H1 (cell line): ENCODE results near the gene MTMR6. TPM values are rescaled to one million over a fixed set of nuclear protein-coding genes. Genes with fewer than 3 reads are reported as not detected.

Experiments used
- CBX5 ChIP-seq: fragments of 300-800, 300-1000 bp; sonication (generic); IDR thresholded peaks from 2 replicates; pipeline ENCODE4 v1.7.1; 2016; ENCODE audit warnings: antibody characterized with exemption, low read length, low read depth
- CTCF ChIP-seq, 3 experiments: IDR thresholded peaks; 1 replicate in 2 of 3; 2 replicates in 1 of 3; pipeline versions ENCODE4 v1.5.1 to v1.6.1; 2011; ENCODE audit warnings: low read length in 3 of 3, mild to moderate bottlenecking in 3 of 3, inconsistent platforms in 2 of 3, low read depth in 1 of 3, moderate library complexity in 1 of 3; ENCODE audit not compliant: insufficient read depth in 1 of 3; ENCODE audit errors: control extremely low read depth in 1 of 3
- RXRA ChIP-seq: IDR thresholded peaks from 2 replicates; pipeline ENCODE4 v1.6.1; 2011; ENCODE audit warnings: low read depth, mild to moderate bottlenecking, low read length, moderate library complexity; ENCODE audit not compliant: insufficient read depth
- SP2 ChIP-seq: IDR thresholded peaks from 2 replicates; pipeline ENCODE4 v1.6.1; 2012; ENCODE audit warnings: mild to moderate bottlenecking, low read length, inconsistent platforms
- SRF ChIP-seq: IDR thresholded peaks from 2 replicates; pipeline ENCODE4 v1.6.1; 2011; ENCODE audit warnings: mild to moderate bottlenecking, low read depth, low read length, moderate library complexity
- polyA plus RNA-seq, 7 experiments: library from polyadenylated mRNA; depleted of rRNA in 3 of 7; stranded (reverse) in 5 of 7; unstranded in 2 of 7; fragments of >200 nt in 5 of 7; fragments of 200-250 nt in 2 of 7; gene quantifications; 1 replicate in 5 of 7; 2 replicates in 1 of 7; 4 replicates in 1 of 7; pipeline versions ENCODE4 v1.2.1 to v1.2.3, GENCODE V29; 2011 to 2013; ENCODE audit warnings: missing spikeins in 2 of 7, mixed read lengths in 2 of 7
- total RNA-seq: library from RNA; stranded (reverse); fragmentation: NEBNext Ultra II Directional; extraction: Animal tissue kit (Norgen Biotek cat#: 25700); gene quantifications from 2 replicates; pipeline ENCODE4 v1.2.1, GENCODE V29; 2021

Gene MTMR6
- total and polyA plus RNA-seq, 2 of the 8 experiments (the other 6 are each of a cell fraction or from before 2014, with no cell fraction given): 2.1 to 8.4 TPM

- TF ChIP-seq CBX5 (no peak), SRF (no peak), RXRA (no peak), SP2 (no peak), CTCF (IDR thresholded peaks at IDR 0.05; ENCODE audit: control extremely low read depth in 1 of 3, insufficient read depth in 1 of 3, low read depth in 1 of 3, low read length in 3 of 3) (no peak)
- TF ChIP-seq, all 59 proteins: peak for 0
Measured at GRCh38 chr13:25288966-25289365, 1.7 kb upstream of the MTMR6 start (continued).
